ENCODE measurements around the gene EIF2S2.

GRCh38 chr20:34145280-34145819, 33.3 kb upstream of the EIF2S2 start:
- TF ChIP-seq ZNF791 (tag by site-specific recombination; IDR thresholded peaks at IDR 0.05) (no peak), ZSCAN23 (tag by site-specific recombination; IDR thresholded peaks at IDR 0.05) (no peak), ZBTB48 (tag by site-specific recombination; IDR thresholded peaks at IDR 0.05) (no peak)
- TF ChIP-seq, protein P1, sequence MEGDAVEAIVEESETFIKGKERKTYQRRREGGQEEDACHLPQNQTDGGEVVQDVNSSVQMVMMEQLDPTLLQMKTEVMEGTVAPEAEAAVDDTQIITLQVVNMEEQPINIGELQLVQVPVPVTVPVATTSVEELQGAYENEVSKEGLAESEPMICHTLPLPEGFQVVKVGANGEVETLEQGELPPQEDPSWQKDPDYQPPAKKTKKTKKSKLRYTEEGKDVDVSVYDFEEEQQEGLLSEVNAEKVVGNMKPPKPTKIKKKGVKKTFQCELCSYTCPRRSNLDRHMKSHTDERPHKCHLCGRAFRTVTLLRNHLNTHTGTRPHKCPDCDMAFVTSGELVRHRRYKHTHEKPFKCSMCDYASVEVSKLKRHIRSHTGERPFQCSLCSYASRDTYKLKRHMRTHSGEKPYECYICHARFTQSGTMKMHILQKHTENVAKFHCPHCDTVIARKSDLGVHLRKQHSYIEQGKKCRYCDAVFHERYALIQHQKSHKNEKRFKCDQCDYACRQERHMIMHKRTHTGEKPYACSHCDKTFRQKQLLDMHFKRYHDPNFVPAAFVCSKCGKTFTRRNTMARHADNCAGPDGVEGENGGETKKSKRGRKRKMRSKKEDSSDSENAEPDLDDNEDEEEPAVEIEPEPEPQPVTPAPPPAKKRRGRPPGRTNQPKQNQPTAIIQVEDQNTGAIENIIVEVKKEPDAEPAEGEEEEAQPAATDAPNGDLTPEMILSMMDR (tag by site-specific recombination; IDR thresholded peaks at IDR 0.05) = no peak

All from HEK293 (cell line).